H9 (cell line): ENCODE measurements around the gene NCKAP5. TPM values are rescaled to one million over a fixed set of nuclear protein-coding genes. Genes with fewer than 3 reads are reported as not detected.

Experiments
- DNase-seq: peaks from one replicate; pipeline ENCODE4 v3.0.0-alpha.2; 2017
- H2AFZ ChIP-seq: one replicate; pipeline ENCODE4 v1.6.1; 2013; ENCODE audit warnings: mild to moderate bottlenecking, low read length, control low read depth, moderate library complexity
- H2AK5ac ChIP-seq: 2 replicates; pipeline ENCODE4 v1.6.1; 2013; ENCODE audit warnings: low read length, control low read depth, mixed read lengths; ENCODE audit not compliant: insufficient read length
- H2BK120ac ChIP-seq: one replicate; pipeline ENCODE4 v1.6.1; 2013; ENCODE audit warnings: low read depth, mild to moderate bottlenecking, low read length, control low read depth, inconsistent platforms; ENCODE audit not compliant: poor library complexity, severe bottlenecking
- H2BK12ac ChIP-seq: 2 replicates; pipeline ENCODE4 v1.6.1; 2013; ENCODE audit warnings: low read length, control low read depth, mixed read lengths, low read depth; ENCODE audit not compliant: insufficient read length
- H2BK15ac ChIP-seq: 2 replicates; pipeline ENCODE4 v1.6.1; 2013; ENCODE audit warnings: low read depth, low read length, control low read depth
- H2BK20ac ChIP-seq: one replicate; pipeline ENCODE4 v1.6.1; 2013; ENCODE audit warnings: low read depth, mild to moderate bottlenecking, low read length, control low read depth, inconsistent platforms; ENCODE audit not compliant: poor library complexity, severe bottlenecking
- H2BK5ac ChIP-seq: 2 replicates; pipeline ENCODE4 v1.6.1; 2013; ENCODE audit warnings: low read length, control low read depth, mixed read lengths; ENCODE audit not compliant: insufficient read length
- H3K14ac ChIP-seq: 2 replicates; pipeline ENCODE4 v1.6.1; 2013; ENCODE audit warnings: low read length, control low read depth; ENCODE audit not compliant: insufficient read depth
- H3K18ac ChIP-seq: 2 replicates; pipeline ENCODE4 v1.6.1; 2013; ENCODE audit warnings: low read depth, mild to moderate bottlenecking, mixed read lengths, low read length, control low read depth; ENCODE audit not compliant: insufficient read length
- H3K23ac ChIP-seq: 2 replicates; pipeline ENCODE4 v1.6.1; 2013; ENCODE audit warnings: low read length, control low read depth, mixed read lengths, low read depth; ENCODE audit not compliant: insufficient read length
- H3K23me2 ChIP-seq: 2 replicates; pipeline ENCODE4 v1.6.1; 2013; ENCODE audit warnings: low read depth, mild to moderate bottlenecking, mixed read lengths, low read length, control low read depth; ENCODE audit not compliant: insufficient read length, poor library complexity, severe bottlenecking
- H3K27ac ChIP-seq: 2 replicates; pipeline ENCODE4 v1.5.1; 2013; ENCODE audit warnings: low read length, control low read depth, mixed read lengths, low read depth; ENCODE audit not compliant: insufficient read length
- H3K27me3 ChIP-seq: 2 replicates; pipeline ENCODE4 v1.6.1; 2013; ENCODE audit warnings: low read length, control low read depth, inconsistent platforms; ENCODE audit not compliant: insufficient read depth
- H3K4ac ChIP-seq: 2 replicates; pipeline ENCODE4 v1.6.1; 2013; ENCODE audit warnings: low read depth, mild to moderate bottlenecking, control low read depth, inconsistent platforms, low read length, moderate library complexity
- H3K4me1 ChIP-seq: 2 replicates; pipeline ENCODE4 v1.6.1; 2013; ENCODE audit warnings: low read length, control low read depth, inconsistent platforms; ENCODE audit not compliant: insufficient read depth
- H3K4me2 ChIP-seq: 2 replicates; pipeline ENCODE4 v1.6.1; 2013; ENCODE audit warnings: low read length, control low read depth, mixed read lengths; ENCODE audit not compliant: insufficient read length, insufficient read depth
- H3K56ac ChIP-seq: 2 replicates; pipeline ENCODE4 v1.6.1; 2013; ENCODE audit warnings: low read depth, mild to moderate bottlenecking, mixed read lengths, low read length, control low read depth; ENCODE audit not compliant: insufficient read length
- H3K79me1 ChIP-seq: 2 replicates; pipeline ENCODE4 v1.6.1; 2013; ENCODE audit warnings: low read depth, mild to moderate bottlenecking, moderate library complexity, low read length, control low read depth, inconsistent platforms; ENCODE audit not compliant: insufficient read depth, poor library complexity, severe bottlenecking
- H3K79me2 ChIP-seq: 2 replicates; pipeline ENCODE4 v1.6.1; 2013; ENCODE audit warnings: low read length, control low read depth, inconsistent platforms; ENCODE audit not compliant: insufficient read depth
- H3K9ac ChIP-seq: 2 replicates; pipeline ENCODE4 v1.6.1; 2013; ENCODE audit warnings: low read length, control low read depth, mixed read lengths; ENCODE audit not compliant: insufficient read length; ENCODE audit errors: extremely low read depth
- H3K9me3 ChIP-seq: one replicate; pipeline ENCODE4 v1.6.1; 2013; ENCODE audit warnings: low read depth, low read length, inconsistent platforms; ENCODE audit not compliant: control insufficient read depth
- H3T11ph ChIP-seq: one replicate; pipeline ENCODE4 v1.6.1; 2013; ENCODE audit warnings: mild to moderate bottlenecking, low read length, control low read depth, inconsistent platforms
- H4K20me1 ChIP-seq: one replicate; pipeline ENCODE4 v1.6.1; 2013; ENCODE audit not compliant: control insufficient read depth, insufficient read length, insufficient read depth
- H4K5ac ChIP-seq: 2 replicates; pipeline ENCODE4 v1.6.1; 2013; ENCODE audit warnings: low read depth, mild to moderate bottlenecking, mixed read lengths, low read length, control low read depth; ENCODE audit not compliant: insufficient read length
- H4K8ac ChIP-seq: replicated peaks from 2 replicates; pipeline ENCODE4 v1.6.1; 2013; ENCODE audit warnings: low read length, control low read depth, mixed read lengths, low read depth; ENCODE audit not compliant: insufficient read length
- H4K91ac ChIP-seq: 2 replicates; pipeline ENCODE4 v1.6.1; 2013; ENCODE audit warnings: low read depth, mild to moderate bottlenecking, moderate library complexity, mixed read lengths, low read length, control low read depth; ENCODE audit not compliant: insufficient read length
- H3K27ac Mint-ChIP-seq, 3 experiments: 2 replicates in 2 of 3; 3 replicates in 1 of 3; pipeline ENCODE4 v1.8.0; 2020 to 2021; ENCODE audit warnings: mixed read lengths in 3 of 3, mild to moderate bottlenecking in 1 of 3, moderate library complexity in 1 of 3
- H3K27me3 Mint-ChIP-seq: 2 replicates; pipeline ENCODE4 v1.8.0; 2021; ENCODE audit warnings: low read depth, mild to moderate bottlenecking, moderate library complexity, mixed read lengths
- H3K36me3 Mint-ChIP-seq, 3 experiments: 2 replicates in 2 of 3; 3 replicates in 1 of 3; pipeline ENCODE4 v1.8.0; 2020 to 2021; ENCODE audit warnings: low read depth in 3 of 3, mixed read lengths in 3 of 3; ENCODE audit not compliant: insufficient read depth in 1 of 3
- H3K4me1 Mint-ChIP-seq, 2 experiments: 2 replicates each; pipeline ENCODE4 v1.8.0; 2020; ENCODE audit warnings: mixed read lengths in 2 of 2
- H3K4me3 Mint-ChIP-seq, 2 experiments: 2 replicates in 1 of 2; 3 replicates in 1 of 2; pipeline ENCODE4 v1.8.0; 2020 to 2021; ENCODE audit warnings: mild to moderate bottlenecking in 2 of 2, mixed read lengths in 2 of 2, moderate library complexity in 1 of 2
- H3K9me3 Mint-ChIP-seq, 2 experiments: 2 replicates in 1 of 2; 3 replicates in 1 of 2; pipeline ENCODE4 v1.8.0; 2020; ENCODE audit warnings: mild to moderate bottlenecking in 2 of 2, mixed read lengths in 2 of 2, moderate library complexity in 1 of 2
- CTCF ChIP-seq: fragments of 200-600 bp; sonication (generic); conservative IDR thresholded peaks from 3 replicates; pipeline ENCODE4 v1.8.0; 2021; ENCODE audit warnings: antibody characterized with exemption, mild to moderate bottlenecking
- WGBS: extraction: QIAGEN DNeasy Blood & Tissue Kit; methylation state at CpG from one replicate; pipeline ENCODE4 v1.1.7; 2013; ENCODE audit warnings: missing lambda C conversion rate, low lambda C conversion rate, mixed read lengths; ENCODE audit not compliant: insufficient read length; ENCODE audit errors: extremely low coverage; 5-methylcytosine and 5-hydroxymethylcytosine counted together
- total RNA-seq: library from RNA; stranded (reverse); gene quantifications from 2 replicates; pipeline ENCODE4 v1.2.1, GENCODE V29; 2021

The NCKAP5 gene
- total RNA-seq, 1 experiment from 2014 or later, result 0.26 TPM

GRCh38 chr2:132726155-132726554 lies 842.1 kb downstream of the NCKAP5 start:
- no peak overlapping the region for H3K14ac ChIP-seq
- no peak overlapping the region for H2BK12ac ChIP-seq
- peaks cover 0 to 2% of the 10 kb centered on the region in 2 experiments; a peak in 1 of 5 replicates for H3K9me3 Mint-ChIP-seq
- no peak overlapping the region for H3K18ac ChIP-seq
- H3T11ph ChIP-seq, result no peak overlapping the region
- no peak for TF ChIP-seq CTCF
- no peak overlapping the region for H3K4me2 ChIP-seq
- H3K79me2 ChIP-seq, result no peaks in the 10 kb centered on the region
- H2BK5ac ChIP-seq, result no peak overlapping the region
- H3K27me3 ChIP-seq, result no peaks in the 10 kb centered on the region
- H3K27ac Mint-ChIP-seq, result no peak overlapping the region
- H3K27ac ChIP-seq, result no peak overlapping the region
- no peak overlapping the region for H2BK15ac ChIP-seq
- H3K79me1 ChIP-seq, result no peaks in the 10 kb centered on the region
- no peak overlapping the region for H2BK120ac ChIP-seq
- no CpG with 5 or more reads among the region's 4 CpGs for WGBS
- H2AK5ac ChIP-seq, result no peak overlapping the region
- no peak overlapping the region for H3K9ac ChIP-seq
- no peaks in the 10 kb centered on the region; the same call in 1 of the 2 replicates for H3K27me3 Mint-ChIP-seq
- H4K5ac ChIP-seq, result no peak overlapping the region
- H3K36me3 Mint-ChIP-seq, result no peaks in the 10 kb centered on the region; a peak in 1 of 7 replicates
- H3K4me1 Mint-ChIP-seq, result peaks cover 0 to 4% of the 10 kb centered on the region in 2 experiments; a peak in 1 of 4 replicates
- no peak overlapping the region for H3K4ac ChIP-seq
- H3K56ac ChIP-seq, result no peak overlapping the region
- no peak overlapping the region for H2BK20ac ChIP-seq
- no peaks in the 10 kb centered on the region for H4K20me1 ChIP-seq
- H3K9me3 ChIP-seq, result no peaks in the 10 kb centered on the region
- H4K91ac ChIP-seq, result no peak overlapping the region
- no peak overlapping the region for H4K8ac ChIP-seq
- no peak for DNase-seq
- no peak overlapping the region for H3K23ac ChIP-seq
- H3K4me3 Mint-ChIP-seq, result no peak overlapping the region
- H3K23me2 ChIP-seq, result no peaks in the 10 kb centered on the region
- H2AFZ ChIP-seq, result no peak overlapping the region
- no peaks in the 10 kb centered on the region; the same call in 1 of the 2 replicates for H3K4me1 ChIP-seq
